ENCODE data around the gene YBEY. TPM values are rescaled to one million over a fixed set of nuclear protein-coding genes. Genes with fewer than 3 reads are reported as not detected.
A peak's percentile ranks its signal among the peaks of the same experiment; 100 is the strongest.

YBEY gene
- total and polyA plus RNA-seq, 12 donors = 4.0 to 46.0 (median 16.5) TPM

- intact Hi-C loops (cut with DNase I) = no loop called here
- Histone ChIP-seq H3K27ac (peak overlapping the region in 3 of 5 donors; percentile 66 to 91 (median 86)), H3K27me3 (no peaks in the 10 kb centered on the region), H3K4me3 (no peak overlapping the region), H3K36me3 (replicated peaks in 1 of 2) (peaks cover 0 to 55% of the 10 kb centered on the region in 2 donors), H3K4me1 (replicated peaks in 1 of 2) (peaks cover 3 to 15% of the 10 kb centered on the region in 2 donors), H3K9me3 (replicated peaks in 1 of 3) (no peaks in the 10 kb centered on the region)
- TF ChIP-seq POLR2A (IDR thresholded peaks at IDR 0.05) = no peak
- TF ChIP-seq, protein P1, sequence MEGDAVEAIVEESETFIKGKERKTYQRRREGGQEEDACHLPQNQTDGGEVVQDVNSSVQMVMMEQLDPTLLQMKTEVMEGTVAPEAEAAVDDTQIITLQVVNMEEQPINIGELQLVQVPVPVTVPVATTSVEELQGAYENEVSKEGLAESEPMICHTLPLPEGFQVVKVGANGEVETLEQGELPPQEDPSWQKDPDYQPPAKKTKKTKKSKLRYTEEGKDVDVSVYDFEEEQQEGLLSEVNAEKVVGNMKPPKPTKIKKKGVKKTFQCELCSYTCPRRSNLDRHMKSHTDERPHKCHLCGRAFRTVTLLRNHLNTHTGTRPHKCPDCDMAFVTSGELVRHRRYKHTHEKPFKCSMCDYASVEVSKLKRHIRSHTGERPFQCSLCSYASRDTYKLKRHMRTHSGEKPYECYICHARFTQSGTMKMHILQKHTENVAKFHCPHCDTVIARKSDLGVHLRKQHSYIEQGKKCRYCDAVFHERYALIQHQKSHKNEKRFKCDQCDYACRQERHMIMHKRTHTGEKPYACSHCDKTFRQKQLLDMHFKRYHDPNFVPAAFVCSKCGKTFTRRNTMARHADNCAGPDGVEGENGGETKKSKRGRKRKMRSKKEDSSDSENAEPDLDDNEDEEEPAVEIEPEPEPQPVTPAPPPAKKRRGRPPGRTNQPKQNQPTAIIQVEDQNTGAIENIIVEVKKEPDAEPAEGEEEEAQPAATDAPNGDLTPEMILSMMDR (IDR thresholded peaks at IDR 0.05) = no peak
- WGBS, 4 donors = 56 to 67% (median 60%) methylated on average over 8 to 10 of the region's 10 CpGs
- DNase-seq = peak in 3 of 7 donors; percentile 34 to 54 (median 50)
Observed at GRCh38 chr21:46347203-46347550, 61.0 kb downstream of the YBEY start.

Other genes with a start within 250 kb of the YBEY start
- gene COL6A2, start 188.2 kb upstream of the YBEY start, total RNA-seq = 100 to 1,000 TPM in 7 of 9 donors, 10 to 100 TPM in 2; 39.5 to 335 (median 163) TPM
- 100 to 1,000 TPM in 2 of 3 donors, 10 to 100 TPM in 1; 19.0 to 543 (median 246) TPM for gene COL6A2, start 188.2 kb upstream of the YBEY start, polyA plus RNA-seq
- gene FTCD, start 130.8 kb upstream of the YBEY start, total RNA-seq = 1 to 10 TPM in 5 of 9 donors, under 1 TPM in 2, not detected in 2; 0.36 to 5.2 (median 1.8) TPM
- gene FTCD, start 130.8 kb upstream of the YBEY start, polyA plus RNA-seq = 10 to 100 TPM in 2 of 3 donors, under 1 TPM in 1; 0.20 to 16.8 (median 11.4) TPM
- 10 to 100 TPM in 8 of 9 donors, 1 to 10 TPM in 1; 8.4 to 58.5 (median 24.5) TPM for gene SPATC1L, start 101.9 kb upstream of the YBEY start, total RNA-seq
- gene SPATC1L, start 101.9 kb upstream of the YBEY start, polyA plus RNA-seq = 10 to 100 TPM; 12.8 to 91.5 (median 51.5) TPM
- 100 to 1,000 TPM in 3 of 9 donors, 10 to 100 TPM in 6; 49.0 to 246 (median 85.2) TPM for gene LSS, start 57.6 kb upstream of the YBEY start, total RNA-seq
- 100 to 1,000 TPM in 1 of 3 donors, 10 to 100 TPM in 2; 46.3 to 132 (median 49.9) TPM for gene LSS, start 57.6 kb upstream of the YBEY start, polyA plus RNA-seq
- 10 to 100 TPM; 51.9 to 88.4 (median 68.9) TPM for gene MCM3AP, start 731 bp upstream of the YBEY start, total RNA-seq
- gene MCM3AP, start 731 bp upstream of the YBEY start, polyA plus RNA-seq = 10 to 100 TPM; 34.8 to 89.4 (median 71.3) TPM
- gene C21orf58, start 37.5 kb downstream of the YBEY start, total RNA-seq = 1 to 10 TPM; 1.1 to 5.4 (median 2.2) TPM
- 10 to 100 TPM in 1 of 3 donors, 1 to 10 TPM in 1, under 1 TPM in 1; 0.46 to 15.0 (median 2.9) TPM for gene C21orf58, start 37.5 kb downstream of the YBEY start, polyA plus RNA-seq
- gene PCNT, start 37.8 kb downstream of the YBEY start, total RNA-seq = 10 to 100 TPM; 17.3 to 46.6 (median 33.5) TPM
- gene PCNT, start 37.8 kb downstream of the YBEY start, polyA plus RNA-seq = 10 to 100 TPM; 14.0 to 27.3 (median 21.4) TPM
- 10 to 100 TPM; 22.0 to 60.3 (median 35.1) TPM for gene DIP2A, start 172.5 kb downstream of the YBEY start, total RNA-seq
- 10 to 100 TPM; 26.2 to 61.7 (median 45.5) TPM for gene DIP2A, start 172.5 kb downstream of the YBEY start, polyA plus RNA-seq